ENCODE measurements around the gene DIP2C. TPM values are rescaled to one million over a fixed set of nuclear protein-coding genes. Genes with fewer than 3 reads are reported as not detected.

Gene DIP2C
- total and polyA plus RNA-seq, 2 donors from 2014 or later: 6.2 to 22.6 TPM

- H3K9ac ChIP-seq (ENCODE audit: low read length in 3 of 3): no peak overlapping the region
- H3K27ac ChIP-seq (ENCODE audit: low read depth in 2 of 2, low read length in 2 of 2): no peak overlapping the region
- FAIRE-seq (peak; percentile 19), DNase-seq (no peak)
- no peaks in the 10 kb centered on the region for H3K9me3 ChIP-seq (ENCODE audit: control insufficient read depth in 2 of 3, insufficient read depth in 1 of 3, low read length in 3 of 3)
- no peaks in the 10 kb centered on the region for H3K36me3 ChIP-seq (ENCODE audit: control insufficient read depth in 2 of 3, insufficient read depth in 3 of 3, low read length in 3 of 3)
- no peak overlapping the region for H3K4me3 ChIP-seq (ENCODE audit: low read length in 3 of 3)
- H3K4me1 ChIP-seq (ENCODE audit: control insufficient read depth in 2 of 3, insufficient read depth in 2 of 3, low read depth in 1 of 3, low read length in 3 of 3): peaks cover 2 to 7% (median 5%) of the 10 kb centered on the region in 3 donors
- H3K27me3 ChIP-seq (ENCODE audit: control insufficient read depth, insufficient read depth, low read length): no peaks in the 10 kb centered on the region
- intact Hi-C loops (cut with DNase I): no loop called here
- TF ChIP-seq, protein P1, sequence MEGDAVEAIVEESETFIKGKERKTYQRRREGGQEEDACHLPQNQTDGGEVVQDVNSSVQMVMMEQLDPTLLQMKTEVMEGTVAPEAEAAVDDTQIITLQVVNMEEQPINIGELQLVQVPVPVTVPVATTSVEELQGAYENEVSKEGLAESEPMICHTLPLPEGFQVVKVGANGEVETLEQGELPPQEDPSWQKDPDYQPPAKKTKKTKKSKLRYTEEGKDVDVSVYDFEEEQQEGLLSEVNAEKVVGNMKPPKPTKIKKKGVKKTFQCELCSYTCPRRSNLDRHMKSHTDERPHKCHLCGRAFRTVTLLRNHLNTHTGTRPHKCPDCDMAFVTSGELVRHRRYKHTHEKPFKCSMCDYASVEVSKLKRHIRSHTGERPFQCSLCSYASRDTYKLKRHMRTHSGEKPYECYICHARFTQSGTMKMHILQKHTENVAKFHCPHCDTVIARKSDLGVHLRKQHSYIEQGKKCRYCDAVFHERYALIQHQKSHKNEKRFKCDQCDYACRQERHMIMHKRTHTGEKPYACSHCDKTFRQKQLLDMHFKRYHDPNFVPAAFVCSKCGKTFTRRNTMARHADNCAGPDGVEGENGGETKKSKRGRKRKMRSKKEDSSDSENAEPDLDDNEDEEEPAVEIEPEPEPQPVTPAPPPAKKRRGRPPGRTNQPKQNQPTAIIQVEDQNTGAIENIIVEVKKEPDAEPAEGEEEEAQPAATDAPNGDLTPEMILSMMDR (IDR thresholded peaks at IDR 0.05; ENCODE audit: borderline replicate concordance, extremely low read depth, insufficient read depth): no peak
Observed at GRCh38 chr10:608331-609261, 80.9 kb downstream of the DIP2C start.

DNA sequence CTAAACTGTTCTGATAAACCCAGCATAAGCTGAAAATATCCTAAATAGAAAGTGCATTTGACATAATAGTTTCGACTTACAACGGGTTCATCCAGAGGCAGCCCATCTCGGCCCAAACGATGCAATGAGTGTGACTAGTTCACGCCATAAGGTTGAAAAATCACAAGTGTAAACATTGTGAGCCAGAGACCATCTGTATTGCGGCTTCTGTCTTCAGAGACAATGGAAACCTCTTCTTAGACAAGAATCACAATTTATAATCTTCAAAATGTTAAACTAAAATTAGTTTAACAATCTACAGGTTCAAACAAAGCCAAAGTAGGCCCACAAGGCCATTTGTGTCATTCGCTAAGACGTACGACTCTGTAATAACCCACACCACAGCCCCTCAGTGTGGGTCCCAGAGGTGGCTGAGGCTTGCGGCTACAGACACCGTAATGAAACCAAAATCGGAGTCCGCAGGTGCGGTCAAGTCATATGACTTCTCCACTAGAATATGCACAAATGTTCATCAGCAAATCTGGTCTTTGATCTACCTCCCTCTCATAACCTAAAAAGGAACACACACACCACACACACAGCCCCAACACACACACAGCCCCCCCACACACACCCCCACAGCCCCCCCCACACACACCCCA lies 81.8 kb downstream of the DIP2C start:
- H3K9ac ChIP-seq (ENCODE audit: low read length in 3 of 3): no peak overlapping the region
- H3K36me3 ChIP-seq (ENCODE audit: control insufficient read depth in 2 of 3, insufficient read depth in 3 of 3, low read length in 3 of 3): no peaks in the 10 kb centered on the region
- TF ChIP-seq, protein P1 (IDR thresholded peaks at IDR 0.05; ENCODE audit: borderline replicate concordance, extremely low read depth, insufficient read depth): no peak
- DNase-seq: peak in 1 of 5 donors; percentile 22
- H3K27me3 ChIP-seq (ENCODE audit: control insufficient read depth, insufficient read depth, low read length): no peaks in the 10 kb centered on the region
- H3K9me3 ChIP-seq (ENCODE audit: control insufficient read depth in 2 of 3, insufficient read depth in 1 of 3, low read length in 3 of 3): no peaks in the 10 kb centered on the region
- peaks cover 0 to 3% (median 2%) of the 10 kb centered on the region in 3 donors for H3K4me1 ChIP-seq (ENCODE audit: control insufficient read depth in 2 of 3, insufficient read depth in 2 of 3, low read depth in 1 of 3, low read length in 3 of 3)
- no peak for FAIRE-seq
- H3K4me3 ChIP-seq (ENCODE audit: low read length in 3 of 3): no peak overlapping the region
- H3K27ac ChIP-seq (ENCODE audit: low read depth in 2 of 2, low read length in 2 of 2): no peak overlapping the region
- intact Hi-C loops (cut with DNase I): no loop called here

- TF ChIP-seq, protein P1 (IDR thresholded peaks at IDR 0.05; ENCODE audit: borderline replicate concordance, extremely low read depth, insufficient read depth): no peak
- DNase-seq (peak in 1 of 5 donors; percentile 55), FAIRE-seq (no peak)
- H3K27me3 ChIP-seq (ENCODE audit: control insufficient read depth, insufficient read depth, low read length): no peaks in the 10 kb centered on the region
- no peak overlapping the region for H3K9ac ChIP-seq (ENCODE audit: low read length in 3 of 3)
- H3K4me1 ChIP-seq (ENCODE audit: control insufficient read depth in 2 of 3, insufficient read depth in 2 of 3, low read depth in 1 of 3, low read length in 3 of 3): peaks cover 0 to 7% (median 0%) of the 10 kb centered on the region in 3 donors
- intact Hi-C loops (cut with DNase I): no loop called here
- H3K4me3 ChIP-seq (ENCODE audit: low read length in 3 of 3): no peak overlapping the region
- H3K9me3 ChIP-seq (ENCODE audit: control insufficient read depth in 2 of 3, insufficient read depth in 1 of 3, low read length in 3 of 3): no peaks in the 10 kb centered on the region
- no peak overlapping the region for H3K27ac ChIP-seq (ENCODE audit: low read depth in 2 of 2, low read length in 2 of 2)
- no peaks in the 10 kb centered on the region for H3K36me3 ChIP-seq (ENCODE audit: control insufficient read depth in 2 of 3, insufficient read depth in 3 of 3, low read length in 3 of 3)
Observed at GRCh38 chr10:606762-607544, 82.5 kb downstream of the DIP2C start.

All from kidney (tissue), 14 donors.